ENCODE measurements around the gene ESPNL.

The ESPNL gene

GRCh38 chr2:238102865-238103264 lies 2.7 kb downstream of the ESPNL start:
- H3K4me3 ChIP-seq (replicated peaks; ENCODE audit: low read depth, low read length), result no peak overlapping the region
- DNase-seq (ENCODE audit: low read depth), result no peak
- TF ChIP-seq, protein P1, sequence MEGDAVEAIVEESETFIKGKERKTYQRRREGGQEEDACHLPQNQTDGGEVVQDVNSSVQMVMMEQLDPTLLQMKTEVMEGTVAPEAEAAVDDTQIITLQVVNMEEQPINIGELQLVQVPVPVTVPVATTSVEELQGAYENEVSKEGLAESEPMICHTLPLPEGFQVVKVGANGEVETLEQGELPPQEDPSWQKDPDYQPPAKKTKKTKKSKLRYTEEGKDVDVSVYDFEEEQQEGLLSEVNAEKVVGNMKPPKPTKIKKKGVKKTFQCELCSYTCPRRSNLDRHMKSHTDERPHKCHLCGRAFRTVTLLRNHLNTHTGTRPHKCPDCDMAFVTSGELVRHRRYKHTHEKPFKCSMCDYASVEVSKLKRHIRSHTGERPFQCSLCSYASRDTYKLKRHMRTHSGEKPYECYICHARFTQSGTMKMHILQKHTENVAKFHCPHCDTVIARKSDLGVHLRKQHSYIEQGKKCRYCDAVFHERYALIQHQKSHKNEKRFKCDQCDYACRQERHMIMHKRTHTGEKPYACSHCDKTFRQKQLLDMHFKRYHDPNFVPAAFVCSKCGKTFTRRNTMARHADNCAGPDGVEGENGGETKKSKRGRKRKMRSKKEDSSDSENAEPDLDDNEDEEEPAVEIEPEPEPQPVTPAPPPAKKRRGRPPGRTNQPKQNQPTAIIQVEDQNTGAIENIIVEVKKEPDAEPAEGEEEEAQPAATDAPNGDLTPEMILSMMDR (IDR thresholded peaks at IDR 0.05; ENCODE audit: low read length, missing control alignments), result no peak

DNA sequence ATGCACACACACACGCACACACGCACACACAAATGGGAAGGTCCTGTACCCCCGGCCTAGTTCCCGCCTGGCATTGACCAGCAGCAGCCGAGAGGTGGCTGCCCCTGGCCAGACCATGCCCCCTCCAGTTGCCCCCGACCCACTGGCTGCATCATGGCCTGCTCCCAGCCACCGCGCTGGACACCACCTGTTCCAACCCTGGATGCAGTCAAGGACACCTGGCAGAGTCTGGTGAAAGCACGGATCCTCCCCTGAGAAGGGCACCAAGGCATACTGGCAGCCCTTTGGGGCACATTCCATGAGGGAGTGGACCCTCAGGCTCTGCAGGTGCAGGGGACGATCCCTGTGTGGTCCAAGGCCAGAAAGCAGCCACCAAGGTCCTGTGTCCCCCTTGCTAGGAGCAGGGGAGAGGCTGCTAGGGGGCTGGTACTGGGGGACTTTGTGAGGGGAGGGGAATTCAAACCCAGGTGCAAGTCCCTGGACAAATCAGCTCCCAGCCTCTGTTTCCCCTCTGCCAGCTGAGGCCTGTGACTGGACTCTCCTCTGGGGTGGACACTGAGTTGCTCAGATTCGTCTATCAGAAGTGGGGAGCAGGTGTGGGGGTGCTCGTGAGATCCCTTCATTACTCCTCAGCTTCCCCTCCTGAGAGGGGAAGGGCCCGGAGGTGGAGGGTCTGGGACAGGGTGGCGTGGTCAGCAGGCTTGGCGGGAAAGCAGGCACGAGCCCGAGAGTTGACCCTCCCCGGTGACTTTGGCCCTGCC lies 3.5 kb downstream of the ESPNL start:
- TF ChIP-seq, protein P1 (IDR thresholded peaks at IDR 0.05; ENCODE audit: low read length, missing control alignments), result no peak
- H3K4me3 ChIP-seq (replicated peaks; ENCODE audit: low read depth, low read length), result no peak overlapping the region
- DNase-seq (ENCODE audit: low read depth), result no peak

DNA sequence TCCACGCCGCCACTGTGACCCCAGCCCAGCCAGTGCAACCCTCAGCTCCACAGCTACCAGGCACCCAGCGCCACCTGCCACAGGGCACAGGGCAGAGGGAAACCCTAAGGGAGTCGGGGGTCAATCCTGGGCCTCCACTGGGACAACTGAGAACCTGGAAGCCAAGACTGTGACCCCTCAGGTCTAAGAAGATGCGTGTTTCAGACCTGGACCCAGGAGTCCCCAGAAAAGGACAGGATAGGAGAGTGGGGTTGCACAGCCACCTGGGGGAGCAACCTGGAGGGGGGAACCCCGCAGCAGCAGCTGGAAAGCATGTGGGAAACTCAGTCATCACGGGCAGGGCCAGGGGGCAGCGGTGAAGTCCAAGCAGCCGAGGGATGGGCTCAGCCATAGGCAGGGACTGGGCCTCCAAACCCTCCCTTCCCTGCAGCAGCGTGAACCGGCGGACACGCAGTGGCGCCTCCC lies 4.1 kb downstream of the ESPNL start:
- DNase-seq (ENCODE audit: low read depth), result no peak
- no peak overlapping the region for H3K4me3 ChIP-seq (replicated peaks; ENCODE audit: low read depth, low read length)
- TF ChIP-seq, protein P1 (IDR thresholded peaks at IDR 0.05; ENCODE audit: low read length, missing control alignments), result no peak

DNA sequence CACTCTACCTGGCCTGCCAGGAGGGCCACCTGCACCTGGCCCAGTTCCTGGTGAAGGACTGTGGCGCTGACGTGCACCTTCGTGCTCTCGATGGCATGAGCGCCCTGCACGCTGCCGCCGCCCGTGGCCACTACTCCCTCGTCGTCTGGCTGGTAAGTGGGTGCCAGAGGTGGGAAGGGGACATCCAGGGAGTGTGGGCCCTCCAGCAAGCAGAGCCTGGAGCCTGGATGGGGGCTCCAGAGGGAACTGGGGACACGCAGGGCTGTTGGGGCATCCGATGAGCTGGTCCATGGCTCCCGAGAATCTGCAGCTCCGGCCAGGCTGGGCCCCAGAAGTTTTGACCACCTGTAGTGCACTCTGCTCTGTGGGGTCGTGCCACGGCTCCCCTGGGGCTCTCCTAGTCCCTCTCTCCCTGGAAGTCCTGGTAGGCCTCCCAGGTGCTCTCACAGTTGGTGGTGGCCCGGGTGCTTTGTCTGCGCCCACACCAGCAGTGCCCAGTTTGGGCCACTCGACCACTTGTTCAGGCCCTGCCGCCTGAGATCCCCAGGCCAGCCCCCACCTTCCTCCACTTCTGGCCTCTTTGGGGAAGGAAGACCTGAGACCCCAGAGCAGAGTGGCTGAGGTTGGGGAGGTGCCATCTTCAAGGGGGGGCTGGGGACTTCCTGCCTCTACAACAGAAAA lies 4.7 kb downstream of the ESPNL start:
- TF ChIP-seq, protein P1 (IDR thresholded peaks at IDR 0.05; ENCODE audit: low read length, missing control alignments), result no peak
- no peak for DNase-seq (ENCODE audit: low read depth)
- H3K4me3 ChIP-seq (replicated peaks; ENCODE audit: low read depth, low read length), result no peak overlapping the region

DNA sequence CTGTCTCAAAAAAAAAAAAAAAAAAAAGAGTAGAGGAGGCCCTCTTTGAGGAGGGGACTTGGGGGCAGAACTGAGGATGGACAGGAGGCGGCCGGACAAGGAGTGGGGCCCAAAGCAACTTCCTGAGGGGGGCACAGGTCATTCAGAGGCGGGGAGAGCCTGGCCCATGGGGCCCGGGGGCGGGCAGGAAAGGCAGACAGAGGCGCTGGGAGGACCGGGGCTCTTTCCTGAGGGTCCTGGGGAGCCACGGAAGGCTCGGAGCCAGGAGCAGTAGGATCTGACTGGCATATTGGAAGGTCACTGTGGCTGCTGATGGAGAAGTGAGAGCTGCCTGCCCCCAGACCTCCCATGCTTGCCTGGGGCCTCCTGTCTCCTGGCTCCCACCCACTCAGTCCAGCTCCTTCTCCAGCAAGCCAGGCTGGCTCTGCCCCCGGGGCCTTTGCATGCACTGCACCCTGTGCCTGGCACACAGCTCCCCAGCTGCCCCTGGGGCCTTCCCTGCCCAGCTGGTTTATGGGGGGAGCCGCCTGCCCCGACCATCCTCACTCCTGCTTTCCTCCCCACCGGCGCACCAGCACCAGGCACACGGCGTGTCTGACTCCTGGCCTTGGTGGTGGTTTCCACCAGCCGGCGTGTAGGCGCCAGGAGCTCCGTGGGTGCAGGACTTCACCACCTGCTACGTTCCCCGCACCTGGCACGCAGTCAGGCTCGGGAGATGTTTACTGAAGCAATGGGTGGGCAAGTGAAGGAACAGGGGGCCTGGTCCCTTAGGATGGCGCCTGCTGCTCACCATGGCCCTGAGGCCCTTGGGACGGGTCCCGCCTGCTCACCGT lies 5.6 kb downstream of the ESPNL start:
- DNase-seq (ENCODE audit: low read depth), result no peak
- H3K4me3 ChIP-seq (replicated peaks; ENCODE audit: low read depth, low read length), result no peak overlapping the region
- TF ChIP-seq, protein P1 (IDR thresholded peaks at IDR 0.05; ENCODE audit: low read length, missing control alignments), result no peak

DNA sequence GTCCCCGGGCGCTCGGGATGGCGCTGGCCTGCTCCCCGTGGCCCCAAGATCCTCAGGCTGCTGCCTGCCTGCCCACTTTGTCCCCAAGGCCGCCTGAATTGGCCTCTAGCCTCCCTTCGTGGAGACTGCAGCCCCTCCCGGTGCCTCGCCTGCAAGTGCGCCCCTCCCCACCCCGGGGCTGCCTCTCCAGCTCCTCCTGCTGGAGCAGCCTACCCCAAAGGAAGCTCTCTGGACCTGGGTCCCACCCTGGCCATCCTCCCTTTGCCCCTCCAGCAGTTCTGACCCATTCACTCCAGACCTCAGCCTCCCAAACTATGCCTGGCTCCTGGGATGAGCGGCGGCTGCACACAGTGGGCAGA lies 6.2 kb downstream of the ESPNL start:
- H3K4me3 ChIP-seq (replicated peaks; ENCODE audit: low read depth, low read length), result no peak overlapping the region
- TF ChIP-seq, protein P1 (IDR thresholded peaks at IDR 0.05; ENCODE audit: low read length, missing control alignments), result no peak
- DNase-seq (ENCODE audit: low read depth), result no peak
